ENCODE data around the gene ANO4.

GRCh38 chr12:100926669-100927248 is 132.2 kb downstream of the ANO4 start:
- no peak for TF ChIP-seq CTCF (IDR thresholded peaks at IDR 0.05)
- no peak for TF ChIP-seq POLR2A (IDR thresholded peaks at IDR 0.05)

All from stomach (tissue), 4 donors.